Parathyroid adenoma (tissue), 2 donors: ENCODE results near the gene ZMIZ1.

Experiments used
- H2AFZ ChIP-seq: fragments of 300-600 bp; sonication (generic); one replicate; pipeline ENCODE4 v1.7.0; 2017; ENCODE audit warnings: antibody characterized with exemption, mild to moderate bottlenecking
- H3K27ac ChIP-seq: fragments of 300-600 bp; sonication (generic); one replicate; pipeline ENCODE4 v1.7.0; 2017
- H3K27me3 ChIP-seq: fragments of 300-600 bp; sonication (generic); one replicate; pipeline ENCODE4 v1.7.0; 2017; ENCODE audit warnings: low read length; ENCODE audit not compliant: control insufficient read depth, insufficient read depth
- H3K36me3 ChIP-seq: fragments of 300-600 bp; sonication (generic); one replicate; pipeline ENCODE4 v1.7.0; 2017; ENCODE audit warnings: low read length; ENCODE audit not compliant: control insufficient read depth, insufficient read depth
- H3K4me1 ChIP-seq: fragments of 300-600 bp; sonication (generic); one replicate; pipeline ENCODE4 v1.7.0; 2017; ENCODE audit warnings: control low read depth
- H3K4me2 ChIP-seq: fragments of 300-600 bp; sonication (generic); one replicate; pipeline ENCODE4 v1.7.0; 2017; ENCODE audit warnings: low read length
- H3K4me3 ChIP-seq: fragments of 300-600 bp; sonication (generic); one replicate; pipeline ENCODE4 v1.7.0; 2017; ENCODE audit warnings: low read depth, low read length
- H3K79me2 ChIP-seq: fragments of 300-600 bp; sonication (generic); one replicate; pipeline ENCODE4 v1.7.0; 2017; ENCODE audit warnings: control low read depth
- H3K9ac ChIP-seq: fragments of 300-600 bp; sonication (generic); one replicate; pipeline ENCODE4 v1.7.0; 2017; ENCODE audit warnings: mild to moderate bottlenecking
- H3K9me3 ChIP-seq: fragments of 300-600 bp; sonication (generic); one replicate; pipeline ENCODE4 v1.7.0; 2017; ENCODE audit warnings: low read length; ENCODE audit not compliant: control insufficient read depth
- TF ChIP-seq, protein P1 (sequence below): fragments of 300-600 bp; sonication (generic); IDR thresholded peaks from one replicate; pipeline ENCODE4 v1.7.0; 2017; ENCODE audit warnings: antibody characterized with exemption, mild to moderate bottlenecking
- donor health status: primary hyperparathyroidism.

ZMIZ1 gene

GRCh38 chr10:79248341-79249185, 179.8 kb downstream of the ZMIZ1 start:
- TF ChIP-seq, protein P1, sequence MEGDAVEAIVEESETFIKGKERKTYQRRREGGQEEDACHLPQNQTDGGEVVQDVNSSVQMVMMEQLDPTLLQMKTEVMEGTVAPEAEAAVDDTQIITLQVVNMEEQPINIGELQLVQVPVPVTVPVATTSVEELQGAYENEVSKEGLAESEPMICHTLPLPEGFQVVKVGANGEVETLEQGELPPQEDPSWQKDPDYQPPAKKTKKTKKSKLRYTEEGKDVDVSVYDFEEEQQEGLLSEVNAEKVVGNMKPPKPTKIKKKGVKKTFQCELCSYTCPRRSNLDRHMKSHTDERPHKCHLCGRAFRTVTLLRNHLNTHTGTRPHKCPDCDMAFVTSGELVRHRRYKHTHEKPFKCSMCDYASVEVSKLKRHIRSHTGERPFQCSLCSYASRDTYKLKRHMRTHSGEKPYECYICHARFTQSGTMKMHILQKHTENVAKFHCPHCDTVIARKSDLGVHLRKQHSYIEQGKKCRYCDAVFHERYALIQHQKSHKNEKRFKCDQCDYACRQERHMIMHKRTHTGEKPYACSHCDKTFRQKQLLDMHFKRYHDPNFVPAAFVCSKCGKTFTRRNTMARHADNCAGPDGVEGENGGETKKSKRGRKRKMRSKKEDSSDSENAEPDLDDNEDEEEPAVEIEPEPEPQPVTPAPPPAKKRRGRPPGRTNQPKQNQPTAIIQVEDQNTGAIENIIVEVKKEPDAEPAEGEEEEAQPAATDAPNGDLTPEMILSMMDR: no peak
- no peak overlapping the region for H3K4me2 ChIP-seq
- H3K9ac ChIP-seq: no peak overlapping the region
- no peaks in the 10 kb centered on the region for H3K9me3 ChIP-seq
- H3K4me1 ChIP-seq: peaks cover 46% of the 10 kb centered on the region
- no peak overlapping the region for H2AFZ ChIP-seq
- H3K27ac ChIP-seq: peak overlapping the region; percentile 47
- H3K4me3 ChIP-seq: no peak overlapping the region
- no peaks in the 10 kb centered on the region for H3K27me3 ChIP-seq
- H3K79me2 ChIP-seq: peaks cover 86% of the 10 kb centered on the region
- H3K36me3 ChIP-seq: no peaks in the 10 kb centered on the region

DNA sequence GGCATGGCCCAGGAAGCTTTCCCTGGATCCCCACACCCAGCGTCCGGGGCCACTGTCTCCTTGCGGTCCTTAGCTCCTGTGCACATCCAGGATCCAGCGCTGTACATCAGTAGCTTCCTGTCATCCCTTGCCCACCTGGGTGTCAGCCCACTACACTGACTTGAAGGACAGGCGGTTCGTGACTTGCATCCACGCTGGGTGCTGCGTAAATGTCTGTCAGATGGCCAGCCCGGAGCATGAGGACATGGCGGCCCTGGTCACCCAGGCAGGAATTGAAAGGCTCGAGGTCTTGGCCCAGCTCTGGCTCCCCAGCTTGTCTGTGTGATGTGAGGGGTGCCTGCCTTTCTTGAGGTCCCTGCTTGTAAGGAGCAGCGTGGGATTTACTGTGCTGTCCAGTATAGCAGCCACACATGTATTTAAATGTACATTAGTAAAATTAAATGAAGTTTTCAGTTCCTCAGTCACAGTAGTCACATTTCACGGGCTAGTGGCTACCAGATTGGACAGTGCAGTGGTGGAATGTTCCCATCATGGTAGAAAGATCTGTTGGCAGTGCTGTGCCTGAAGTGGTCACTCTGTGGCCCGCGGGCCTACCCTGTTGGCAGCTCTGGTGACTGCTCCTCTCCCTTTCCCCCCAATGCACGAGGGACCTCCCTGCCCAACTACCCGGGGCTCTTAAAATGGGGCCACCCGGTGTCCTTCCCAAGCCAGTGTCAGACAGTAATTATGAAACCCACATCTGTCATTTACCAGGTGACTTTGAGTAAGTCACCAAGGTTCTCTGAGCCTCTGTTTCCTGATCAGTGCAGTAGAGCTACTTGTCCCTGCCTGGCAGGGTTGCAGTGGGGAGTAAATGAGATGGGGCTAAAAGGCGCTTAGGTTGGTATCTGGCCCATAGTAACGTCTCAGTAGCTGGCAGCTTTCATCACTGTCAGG, 180.7 kb downstream of the ZMIZ1 start:
- H3K79me2 ChIP-seq: peaks cover 86% of the 10 kb centered on the region
- TF ChIP-seq, protein P1: no peak
- H3K9me3 ChIP-seq: no peaks in the 10 kb centered on the region
- no peaks in the 10 kb centered on the region for H3K36me3 ChIP-seq
- no peak overlapping the region for H3K9ac ChIP-seq
- peaks cover 39% of the 10 kb centered on the region for H3K4me1 ChIP-seq
- peak overlapping the region; percentile 12 for H3K27ac ChIP-seq
- no peak overlapping the region for H3K4me3 ChIP-seq
- H2AFZ ChIP-seq: no peak overlapping the region
- H3K4me2 ChIP-seq: no peak overlapping the region
- H3K27me3 ChIP-seq: no peaks in the 10 kb centered on the region

DNA sequence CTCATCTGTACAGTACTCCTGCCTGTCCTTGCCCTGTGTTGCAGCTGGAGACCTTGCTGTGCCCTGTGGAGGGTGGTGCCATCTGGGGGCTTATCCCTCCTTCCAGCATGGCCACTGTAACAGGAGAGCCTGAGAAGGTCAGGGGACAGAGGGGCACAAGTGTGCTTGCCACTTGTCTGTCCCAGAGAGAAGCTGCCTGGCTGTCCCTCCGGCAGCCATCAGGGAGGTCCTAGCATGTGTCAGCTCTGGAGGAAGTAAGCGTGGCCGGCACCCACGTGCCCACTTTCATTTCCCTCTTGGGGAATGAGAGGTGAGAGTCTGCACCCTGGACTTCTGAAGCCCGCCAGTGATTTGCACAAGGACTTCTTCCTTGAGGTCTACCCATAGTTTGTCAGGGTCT, 181.5 kb downstream of the ZMIZ1 start:
- H3K9ac ChIP-seq: no peak overlapping the region
- TF ChIP-seq, protein P1: no peak
- no peak overlapping the region for H3K4me2 ChIP-seq
- peaks cover 81% of the 10 kb centered on the region for H3K79me2 ChIP-seq
- no peak overlapping the region for H2AFZ ChIP-seq
- peaks cover 31% of the 10 kb centered on the region for H3K4me1 ChIP-seq
- peak overlapping the region; percentile 12 for H3K27ac ChIP-seq
- no peaks in the 10 kb centered on the region for H3K9me3 ChIP-seq
- H3K36me3 ChIP-seq: no peaks in the 10 kb centered on the region
- no peaks in the 10 kb centered on the region for H3K27me3 ChIP-seq
- H3K4me3 ChIP-seq: no peak overlapping the region

DNA sequence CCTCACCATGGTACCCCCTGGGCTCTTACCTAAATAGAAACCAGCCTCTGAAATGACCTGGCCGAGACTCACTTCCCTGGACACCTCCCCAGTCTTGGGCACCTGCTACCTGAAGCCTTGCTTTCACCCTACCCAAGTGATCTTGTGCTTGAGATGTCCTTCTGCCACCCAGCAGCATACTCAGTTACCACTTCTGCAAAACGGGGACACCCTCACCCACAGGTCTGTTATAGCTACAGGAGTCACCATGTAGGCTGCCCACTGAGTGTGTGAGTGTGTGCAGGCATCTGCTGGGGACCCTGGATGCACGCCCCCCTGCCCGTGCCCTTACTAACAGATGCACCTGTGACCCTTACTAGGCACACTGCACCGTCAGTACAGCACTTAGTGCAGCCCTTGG, 183.7 kb downstream of the ZMIZ1 start:
- no peak overlapping the region for H3K27ac ChIP-seq
- H3K9ac ChIP-seq: no peak overlapping the region
- no peaks in the 10 kb centered on the region for H3K9me3 ChIP-seq
- H3K27me3 ChIP-seq: no peaks in the 10 kb centered on the region
- H3K4me1 ChIP-seq: peaks cover 17% of the 10 kb centered on the region
- H3K36me3 ChIP-seq: no peaks in the 10 kb centered on the region
- TF ChIP-seq, protein P1: no peak
- H3K4me3 ChIP-seq: no peak overlapping the region
- H2AFZ ChIP-seq: no peak overlapping the region
- H3K79me2 ChIP-seq: peaks cover 64% of the 10 kb centered on the region
- H3K4me2 ChIP-seq: no peak overlapping the region
